ENCODE measurements around the gene CLDN22.

The CLDN22 gene

GRCh38 chr4:183318656-183319055 lies 1.4 kb downstream of the CLDN22 start:
- DNase-seq, result no peak

GRCh38 chr4:183314806-183315205 lies 5.3 kb downstream of the CLDN22 start:
- DNase-seq, result no peak

- no peak for DNase-seq
Measured at GRCh38 chr4:183314336-183314735, 5.7 kb downstream of the CLDN22 start.

GRCh38 chr4:183312841-183313240 lies 7.2 kb downstream of the CLDN22 start:
- no peak for DNase-seq

- no peak for DNase-seq
Measured at GRCh38 chr4:183306811-183307210, 13.3 kb downstream of the CLDN22 start.

- DNase-seq, result no peak
Measured at GRCh38 chr4:183304538-183304937, 15.5 kb downstream of the CLDN22 start.

GRCh38 chr4:183304067-183304466 lies 16.0 kb downstream of the CLDN22 start:
- no peak for DNase-seq

- DNase-seq, result no peak
Measured at GRCh38 chr4:183303301-183303700, 16.8 kb downstream of the CLDN22 start.

- no peak for DNase-seq
Measured at GRCh38 chr4:183300655-183301054, 19.4 kb downstream of the CLDN22 start.

GRCh38 chr4:183300070-183300469 lies 20.0 kb downstream of the CLDN22 start:
- no peak for DNase-seq

- DNase-seq, result no peak
Measured at GRCh38 chr4:183299464-183299863, 20.6 kb downstream of the CLDN22 start.

GRCh38 chr4:183297675-183298074 lies 22.4 kb downstream of the CLDN22 start:
- DNase-seq, result no peak

- DNase-seq, result no peak
Measured at GRCh38 chr4:183295711-183296110, 24.4 kb downstream of the CLDN22 start.

GRCh38 chr4:183291070-183291469 lies 29.0 kb downstream of the CLDN22 start:
- DNase-seq, result no peak

- no peak for DNase-seq
Measured at GRCh38 chr4:183289688-183290087, 30.4 kb downstream of the CLDN22 start.

- DNase-seq, result no peak
Measured at GRCh38 chr4:183288955-183289354, 31.1 kb downstream of the CLDN22 start.

GRCh38 chr4:183287677-183288076 lies 32.4 kb downstream of the CLDN22 start:
- no peak for DNase-seq

- no peak for DNase-seq
Measured at GRCh38 chr4:183287309-183287659, 32.8 kb downstream of the CLDN22 start.

GRCh38 chr4:183286590-183287308 lies 33.3 kb downstream of the CLDN22 start:
- no peak for DNase-seq

GRCh38 chr4:183285886-183286285 lies 34.2 kb downstream of the CLDN22 start:
- no peak for DNase-seq

GRCh38 chr4:183284965-183285364 lies 35.1 kb downstream of the CLDN22 start:
- no peak for DNase-seq

GRCh38 chr4:183284258-183284785 lies 35.8 kb downstream of the CLDN22 start:
- DNase-seq, result no peak

- DNase-seq, result no peak
Measured at GRCh38 chr4:183276106-183276505, 44.0 kb downstream of the CLDN22 start.

GRCh38 chr4:183272384-183272783 lies 47.7 kb downstream of the CLDN22 start:
- DNase-seq, result no peak

- DNase-seq, result no peak
Measured at GRCh38 chr4:183268556-183268955, 51.5 kb downstream of the CLDN22 start.
